OCI-LY3 (cell line): Measurements from ENCODE around the gene OSBPL6.

ENCODE experiments used
- H2AFZ ChIP-seq: fragments of 200-600, 300-600 bp; shearing (Covaris generic); 2 replicates; pipeline ENCODE4 v1.6.0; 2014; ENCODE audit warnings: antibody characterized with exemption, low read depth, low read length
- H3K27ac ChIP-seq: fragments of 200-600, 300-600 bp; sonication (generic); 2 replicates; pipeline ENCODE4 v1.5.1; 2014; ENCODE audit warnings: mild to moderate bottlenecking, low read length, moderate library complexity, mixed read lengths
- H3K27me3 ChIP-seq: fragments of 200-600, 300-600 bp; sonication (generic); 2 replicates; pipeline ENCODE4 v1.6.1; 2014; ENCODE audit warnings: low read depth, low read length, mixed read lengths
- H3K36me3 ChIP-seq: fragments of 200-600, 300-600 bp; sonication (generic); replicated peaks from 2 replicates; pipeline ENCODE3; 2014; ENCODE audit warnings: low read depth, low read length, mixed read lengths
- H3K4me1 ChIP-seq: fragments of 300-600, 200-600 bp; sonication (generic); 2 replicates; pipeline ENCODE4 v1.6.1; 2014; ENCODE audit warnings: low read length, mixed read lengths
- H3K4me2 ChIP-seq: fragments of 200-600, 300-600 bp; sonication (generic); 2 replicates; pipeline ENCODE4 v1.6.1; 2014; ENCODE audit warnings: low read length, mixed read lengths
- H3K4me3 ChIP-seq: fragments of 300-600, 200-600 bp; sonication (generic); 2 replicates; pipeline ENCODE4 v1.5.1; 2014; ENCODE audit warnings: antibody characterized with exemption, mild to moderate bottlenecking, low read length, moderate library complexity
- H3K79me2 ChIP-seq: fragments of 300-600, 200-600 bp; shearing (Covaris generic); 2 replicates; pipeline ENCODE4 v1.6.1; 2014; ENCODE audit warnings: mild to moderate bottlenecking, low read length, mixed read lengths
- H3K9ac ChIP-seq: fragments of 300-600, 200-600 bp; shearing (Covaris generic); 2 replicates; pipeline ENCODE4 v1.6.0; 2014; ENCODE audit warnings: mild to moderate bottlenecking, low read length, moderate library complexity
- H3K9me3 ChIP-seq: fragments of 200-600, 300-600 bp; shearing (Covaris generic); 2 replicates; pipeline ENCODE4 v1.6.1; 2014; ENCODE audit warnings: low read length, mixed read lengths; ENCODE audit not compliant: insufficient read depth
- H4K20me1 ChIP-seq: fragments of 200-600, 300-600 bp; sonication (generic); 2 replicates; pipeline ENCODE4 v1.6.1; 2016; ENCODE audit warnings: low read length, mixed read lengths; ENCODE audit not compliant: insufficient read depth
- EZH2phosphoT487 ChIP-seq: fragments of 200-600 bp; shearing (Covaris generic); IDR thresholded peaks from 2 replicates; pipeline ENCODE4 v1.6.1; 2018; ENCODE audit warnings: antibody characterized with exemption, mixed run types, low read depth
- TF ChIP-seq, protein P1 (sequence below): fragments of 200-600, 300-600 bp; sonication (generic); IDR thresholded peaks from 2 replicates; pipeline ENCODE4 v1.5.1; 2014; ENCODE audit warnings: antibody characterized with exemption, low read length, low read depth

Gene OSBPL6

DNA sequence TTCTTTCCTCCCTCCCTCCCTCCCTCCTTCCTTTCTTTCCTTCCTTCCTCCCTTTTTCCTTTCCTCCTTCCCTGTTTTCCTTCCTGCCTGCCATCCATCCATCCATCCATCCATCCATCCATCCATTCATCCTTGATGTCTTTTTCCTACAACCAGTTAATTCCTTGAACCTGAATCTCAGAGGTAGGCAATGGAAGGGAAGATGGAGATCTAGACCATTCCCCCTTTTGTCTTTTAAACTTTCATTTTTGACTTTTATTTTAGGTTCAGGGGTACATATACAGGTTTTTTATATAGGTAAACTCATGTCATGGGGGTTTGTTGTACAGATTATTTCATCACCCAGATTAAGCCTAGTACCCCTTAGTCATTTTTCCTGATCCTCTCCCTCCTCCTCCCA, 97.4 kb downstream of the OSBPL6 start:
- H4K20me1 ChIP-seq: no peaks in the 10 kb centered on the region
- no peak for TF ChIP-seq EZH2phosphoT487
- TF ChIP-seq, protein P1, sequence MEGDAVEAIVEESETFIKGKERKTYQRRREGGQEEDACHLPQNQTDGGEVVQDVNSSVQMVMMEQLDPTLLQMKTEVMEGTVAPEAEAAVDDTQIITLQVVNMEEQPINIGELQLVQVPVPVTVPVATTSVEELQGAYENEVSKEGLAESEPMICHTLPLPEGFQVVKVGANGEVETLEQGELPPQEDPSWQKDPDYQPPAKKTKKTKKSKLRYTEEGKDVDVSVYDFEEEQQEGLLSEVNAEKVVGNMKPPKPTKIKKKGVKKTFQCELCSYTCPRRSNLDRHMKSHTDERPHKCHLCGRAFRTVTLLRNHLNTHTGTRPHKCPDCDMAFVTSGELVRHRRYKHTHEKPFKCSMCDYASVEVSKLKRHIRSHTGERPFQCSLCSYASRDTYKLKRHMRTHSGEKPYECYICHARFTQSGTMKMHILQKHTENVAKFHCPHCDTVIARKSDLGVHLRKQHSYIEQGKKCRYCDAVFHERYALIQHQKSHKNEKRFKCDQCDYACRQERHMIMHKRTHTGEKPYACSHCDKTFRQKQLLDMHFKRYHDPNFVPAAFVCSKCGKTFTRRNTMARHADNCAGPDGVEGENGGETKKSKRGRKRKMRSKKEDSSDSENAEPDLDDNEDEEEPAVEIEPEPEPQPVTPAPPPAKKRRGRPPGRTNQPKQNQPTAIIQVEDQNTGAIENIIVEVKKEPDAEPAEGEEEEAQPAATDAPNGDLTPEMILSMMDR: no peak
- no peaks in the 10 kb centered on the region for H3K9me3 ChIP-seq
- no peak overlapping the region for H2AFZ ChIP-seq
- peaks cover 4% of the 10 kb centered on the region; the same call in 1 of the 2 replicates for H3K27me3 ChIP-seq
- no peaks in the 10 kb centered on the region for H3K36me3 ChIP-seq
- H3K4me3 ChIP-seq: no peak overlapping the region
- H3K27ac ChIP-seq: no peak overlapping the region
- H3K79me2 ChIP-seq: no peaks in the 10 kb centered on the region
- no peaks in the 10 kb centered on the region for H3K4me1 ChIP-seq
- no peak overlapping the region for H3K9ac ChIP-seq
- H3K4me2 ChIP-seq: no peak overlapping the region

DNA sequence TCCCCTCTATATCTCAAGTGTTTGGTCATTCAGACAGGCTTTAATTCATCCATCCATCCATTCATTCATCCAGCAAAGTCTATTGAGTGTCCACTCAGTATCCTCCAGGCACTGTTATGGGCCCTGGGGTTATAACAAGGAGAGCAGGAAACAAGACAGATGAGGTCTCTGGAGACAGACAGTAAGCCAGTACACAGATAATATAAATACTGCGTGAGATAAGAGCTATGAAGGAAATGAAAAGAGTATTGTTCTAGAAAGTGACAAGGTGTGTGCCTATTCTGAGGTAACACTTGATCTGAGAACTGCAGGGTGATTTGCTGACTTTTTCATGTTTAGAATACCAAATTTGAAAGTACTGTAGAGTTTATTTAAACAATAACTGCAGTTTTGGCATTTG, 98.3 kb downstream of the OSBPL6 start:
- no peak overlapping the region for H3K27ac ChIP-seq
- no peaks in the 10 kb centered on the region for H3K4me1 ChIP-seq
- H4K20me1 ChIP-seq: no peaks in the 10 kb centered on the region
- no peaks in the 10 kb centered on the region for H3K79me2 ChIP-seq
- no peak overlapping the region for H3K4me2 ChIP-seq
- no peaks in the 10 kb centered on the region for H3K9me3 ChIP-seq
- H3K36me3 ChIP-seq: no peaks in the 10 kb centered on the region
- H3K27me3 ChIP-seq: peaks cover 4% of the 10 kb centered on the region; the same call in 1 of the 2 replicates
- H2AFZ ChIP-seq: no peak overlapping the region
- H3K9ac ChIP-seq: no peak overlapping the region
- no peak overlapping the region for H3K4me3 ChIP-seq
- no peak for TF ChIP-seq EZH2phosphoT487
- TF ChIP-seq, protein P1: no peak

DNA sequence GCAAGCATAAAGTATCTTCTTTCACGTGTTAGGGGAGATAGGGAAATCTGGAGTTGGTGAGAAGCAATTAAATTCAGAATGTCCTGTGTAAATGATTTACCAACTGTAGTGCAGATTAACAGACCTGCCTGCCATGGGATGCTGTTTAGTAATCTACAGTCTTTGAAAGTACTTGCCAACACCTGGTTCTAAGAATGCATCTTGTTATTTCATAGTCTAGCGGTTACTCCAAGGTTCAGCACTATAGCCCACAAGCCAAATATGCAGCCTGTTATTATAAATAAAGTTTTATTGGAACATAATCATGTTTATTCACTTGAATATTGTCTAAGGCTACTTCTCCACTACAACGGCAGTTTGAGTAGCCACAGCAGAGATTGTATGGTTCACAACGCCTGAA, 100.8 kb downstream of the OSBPL6 start:
- Histone ChIP-seq H3K36me3 (no peaks in the 10 kb centered on the region), H3K4me2 (no peak overlapping the region), H3K4me1 (no peaks in the 10 kb centered on the region), H3K27ac (no peak overlapping the region), H3K79me2 (no peaks in the 10 kb centered on the region), H3K27me3 (peaks cover 4% of the 10 kb centered on the region; the same call in 1 of the 2 replicates), H3K9ac (no peak overlapping the region), H3K9me3 (no peaks in the 10 kb centered on the region), H2AFZ (no peak overlapping the region), H4K20me1 (no peaks in the 10 kb centered on the region), H3K4me3 (no peak overlapping the region)
- no peak for TF ChIP-seq EZH2phosphoT487
- TF ChIP-seq, protein P1: no peak

DNA sequence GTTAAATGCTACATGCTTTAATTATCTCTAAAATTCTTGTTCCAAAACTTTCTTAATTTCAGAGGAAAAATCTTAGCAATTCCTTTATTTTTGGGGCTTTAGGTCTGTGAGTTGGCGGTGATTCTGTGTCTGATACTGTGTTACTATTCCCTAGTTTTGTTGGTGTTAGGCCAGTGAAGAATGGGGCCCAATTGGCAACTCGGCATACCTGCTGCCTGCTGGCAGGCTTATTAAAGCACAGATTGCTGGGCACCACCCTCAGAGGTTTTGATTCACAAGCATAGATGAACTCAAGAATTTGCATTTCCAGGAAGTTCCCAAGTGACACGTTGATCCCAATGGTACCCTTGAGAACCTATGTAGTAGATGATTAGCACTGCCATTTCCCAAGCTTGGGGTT, 101.6 kb downstream of the OSBPL6 start:
- Histone ChIP-seq H3K27me3 (peaks cover 4% of the 10 kb centered on the region; the same call in 1 of the 2 replicates), H3K4me3 (no peak overlapping the region), H3K9ac (no peak overlapping the region), H3K4me1 (no peaks in the 10 kb centered on the region), H4K20me1 (no peaks in the 10 kb centered on the region), H3K27ac (no peak overlapping the region), H3K9me3 (no peaks in the 10 kb centered on the region), H3K4me2 (no peak overlapping the region), H3K79me2 (no peaks in the 10 kb centered on the region), H2AFZ (no peak overlapping the region), H3K36me3 (no peaks in the 10 kb centered on the region)
- no peak for TF ChIP-seq EZH2phosphoT487
- TF ChIP-seq, protein P1: no peak
